GM18499 (cell line): ENCODE results near the gene CPSF3.
A peak's percentile ranks its signal among the peaks of the same experiment; 100 is the strongest.

ENCODE experiments used
- ATAC-seq: cut with Tn5 transposase; IDR thresholded peaks from one replicate; pipeline ENCODE4 v1.9.1; 2021; ENCODE audit warnings: moderate number of reproducible peaks; ENCODE audit not compliant: insufficient read depth, unreplicated experiment

CPSF3 gene

GRCh38 chr2:9416267-9416961 is 7.0 kb upstream of the CPSF3 start:
- ATAC-seq = no peak

- no peak for ATAC-seq
Observed at GRCh38 chr2:9416962-9417316, 6.5 kb upstream of the CPSF3 start.

- ATAC-seq = no peak
Observed at GRCh38 chr2:9417725-9418124, 5.7 kb upstream of the CPSF3 start.

DNA sequence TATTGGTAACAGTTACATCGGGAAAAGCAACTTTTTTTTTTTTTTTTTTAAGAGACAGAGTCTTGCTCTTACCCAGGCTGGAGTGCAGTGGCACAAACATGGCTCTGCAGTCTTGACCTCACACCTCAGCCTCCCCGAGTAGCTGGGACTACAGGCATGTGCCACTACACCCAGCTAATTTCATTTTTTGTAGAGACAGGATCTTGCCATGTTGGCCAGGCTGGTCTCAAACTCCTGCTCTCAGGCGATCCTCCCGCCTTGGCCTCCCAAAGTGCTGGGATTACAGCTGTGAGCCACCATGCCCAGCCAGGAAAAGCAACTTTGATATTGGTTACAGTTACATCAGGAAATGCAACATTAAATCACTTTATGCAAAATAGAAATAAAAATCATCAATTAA is 4.7 kb upstream of the CPSF3 start:
- ATAC-seq = no peak

GRCh38 chr2:9419541-9419940 is 3.9 kb upstream of the CPSF3 start:
- no peak for ATAC-seq

GRCh38 chr2:9420495-9420894 is 3.0 kb upstream of the CPSF3 start:
- ATAC-seq = no peak

DNA sequence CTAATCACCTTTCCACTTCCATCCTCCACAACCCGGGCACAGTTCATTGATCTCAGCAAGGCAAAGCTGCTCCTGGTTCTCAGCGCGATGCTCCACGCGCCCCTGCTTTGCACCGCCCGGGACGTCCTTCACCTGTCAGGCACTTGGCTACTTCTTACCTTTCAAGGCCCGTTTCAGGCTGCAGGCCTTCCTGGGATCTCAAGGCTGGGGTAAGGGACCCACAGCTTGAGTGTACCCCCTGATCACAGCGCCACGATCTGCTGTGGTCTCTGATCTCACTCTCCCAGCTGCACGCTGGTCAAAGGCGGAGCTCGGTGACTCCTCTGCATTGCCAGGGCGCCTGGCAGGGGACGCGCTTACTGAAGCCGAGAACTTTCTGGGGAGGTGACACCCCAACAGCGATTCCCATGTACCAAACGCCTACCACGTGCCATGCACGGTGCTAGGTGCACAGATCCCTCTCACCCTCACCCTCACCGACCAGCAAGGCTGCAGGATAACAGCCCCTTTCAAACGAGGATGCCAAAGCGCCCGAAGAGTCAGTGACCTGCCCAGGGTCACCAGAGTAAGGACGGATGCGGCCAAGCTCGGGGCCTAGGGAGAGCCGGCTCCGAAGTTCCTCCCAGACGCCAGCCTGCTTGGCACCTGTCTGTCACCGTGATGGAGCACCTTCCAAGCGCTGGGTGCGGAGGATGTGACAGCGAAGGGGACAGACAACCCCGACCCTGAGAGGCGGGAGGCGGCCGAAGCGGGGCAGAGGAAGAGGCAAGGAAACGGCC is 944 bp upstream of the CPSF3 start:
- ATAC-seq = peak; percentile 11

GRCh38 chr2:9423922-9424272 is 443 bp downstream of the CPSF3 start:
- peak; percentile 13 for ATAC-seq

DNA sequence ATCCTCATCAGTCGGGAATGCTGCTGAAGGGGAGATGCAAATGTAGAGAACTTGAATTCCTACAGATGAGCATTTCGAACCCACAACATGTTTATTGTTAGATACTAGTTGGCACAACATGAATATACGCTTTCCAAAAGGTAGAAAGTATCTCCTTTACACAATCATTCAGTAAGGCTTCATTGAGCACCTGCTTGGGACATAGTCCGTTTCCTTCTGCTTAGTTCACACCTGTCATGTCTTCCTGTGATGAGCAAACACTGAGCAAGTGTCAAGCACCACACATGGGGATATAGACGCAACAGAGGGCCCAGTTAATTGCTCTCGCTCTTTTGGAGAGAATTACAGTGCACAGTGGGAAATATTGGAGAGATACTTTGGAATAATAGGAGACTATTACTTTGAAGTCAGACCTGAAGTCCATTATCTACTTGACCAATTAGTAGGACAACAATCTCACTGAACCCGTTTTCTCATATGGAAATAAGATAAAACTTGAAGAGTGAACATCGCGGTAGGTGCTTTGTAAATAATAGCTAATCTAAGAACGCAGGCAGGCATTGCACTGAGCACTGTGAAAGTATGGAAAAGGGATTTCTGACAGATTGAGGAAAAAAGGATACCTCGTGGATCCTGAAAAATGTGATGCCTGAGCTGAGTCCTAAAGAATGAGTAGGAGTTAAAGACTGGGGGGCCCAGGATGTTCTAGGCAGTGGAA is 1.2 kb downstream of the CPSF3 start:
- no peak for ATAC-seq

GRCh38 chr2:9428965-9429577 is 5.6 kb downstream of the CPSF3 start:
- ATAC-seq = no peak

- no peak for ATAC-seq
Observed at GRCh38 chr2:9430316-9431293, 7.2 kb downstream of the CPSF3 start.

GRCh38 chr2:9434489-9434888 is 11.0 kb downstream of the CPSF3 start:
- ATAC-seq = no peak

GRCh38 chr2:9439536-9439935 is 16.1 kb downstream of the CPSF3 start:
- no peak for ATAC-seq

DNA sequence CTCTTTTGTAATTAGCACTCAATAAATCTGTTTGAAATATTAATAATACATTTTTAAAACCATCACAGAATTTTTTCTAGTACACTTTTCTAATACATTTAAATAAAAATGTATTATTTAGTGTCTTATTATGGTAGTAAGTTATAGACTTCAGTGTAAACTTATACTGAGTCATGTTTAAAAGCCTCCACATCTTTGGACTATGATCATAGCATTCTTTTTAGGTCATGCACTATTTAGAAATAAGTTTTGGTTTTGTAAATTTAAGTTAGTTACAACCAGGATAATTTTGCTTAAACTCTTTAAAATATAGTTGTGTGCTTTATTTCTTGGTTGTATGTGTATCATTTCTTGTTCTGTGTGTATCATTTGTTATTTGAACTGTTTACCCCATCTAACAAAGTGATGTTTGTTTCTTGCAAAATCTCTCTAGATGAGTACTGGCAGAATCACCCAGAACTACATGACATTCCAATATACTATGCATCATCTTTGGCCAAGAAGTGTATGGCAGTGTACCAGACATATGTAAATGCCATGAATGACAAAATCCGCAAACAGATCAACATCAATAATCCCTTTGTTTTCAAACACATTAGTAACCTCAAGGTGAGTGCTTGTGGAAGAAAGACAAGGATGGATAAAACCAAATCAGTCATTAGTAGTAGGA is 16.7 kb downstream of the CPSF3 start:
- no peak for ATAC-seq

DNA sequence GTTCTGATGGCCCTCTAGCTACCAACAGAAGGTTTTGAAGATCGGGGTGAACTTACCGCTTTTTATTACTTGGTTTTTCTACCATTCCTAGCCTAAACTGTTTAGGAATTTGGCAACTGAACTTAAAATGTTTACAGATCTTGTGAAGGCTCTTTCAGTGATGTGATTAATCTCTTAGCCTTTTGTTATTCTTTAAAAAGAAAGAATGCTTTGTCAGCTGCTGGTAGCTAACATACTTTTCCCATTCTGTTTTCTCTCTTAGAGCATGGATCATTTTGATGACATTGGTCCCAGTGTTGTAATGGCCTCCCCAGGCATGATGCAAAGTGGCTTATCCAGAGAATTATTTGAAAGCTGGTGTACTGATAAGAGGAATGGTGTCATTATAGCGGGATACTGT is 18.1 kb downstream of the CPSF3 start:
- ATAC-seq = no peak

DNA sequence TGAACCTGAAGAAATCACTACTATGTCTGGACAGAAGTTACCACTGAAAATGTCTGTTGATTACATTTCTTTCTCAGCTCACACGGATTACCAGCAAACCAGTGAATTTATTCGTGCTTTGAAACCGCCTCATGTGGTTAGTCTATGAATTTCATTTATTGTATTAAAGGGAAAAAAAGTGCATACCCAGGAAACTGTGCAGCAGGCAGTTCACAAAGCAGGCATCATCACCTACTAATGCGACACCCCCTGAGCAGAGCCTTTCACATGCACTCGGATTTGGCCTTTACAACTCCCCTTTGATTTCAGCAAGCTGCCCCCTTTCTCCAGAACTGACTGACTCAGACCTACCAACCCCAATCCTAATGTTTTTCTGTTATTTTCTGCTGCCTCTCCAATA is 20.1 kb downstream of the CPSF3 start:
- ATAC-seq = no peak

GRCh38 chr2:9445089-9445488 is 21.6 kb downstream of the CPSF3 start:
- ATAC-seq = no peak

GRCh38 chr2:9451231-9451630 is 27.8 kb downstream of the CPSF3 start:
- no peak for ATAC-seq

- ATAC-seq = no peak
Observed at GRCh38 chr2:9460441-9461017, 37.1 kb downstream of the CPSF3 start.
